Mucosa of rectum (tissue), 2 donors: ENCODE data around the gene TWIST2.

Experiments used
- H3K27ac ChIP-seq, 2 donors: one replicate each; pipeline ENCODE4 v1.7.0; 2013; ENCODE audit warnings: inconsistent platforms in 2 of 2, low read depth in 2 of 2, low read length in 2 of 2
- H3K27me3 ChIP-seq, 2 donors: one replicate each; pipeline ENCODE4 v1.7.0; 2013; ENCODE audit warnings: low read length in 2 of 2; ENCODE audit not compliant: control insufficient read depth in 2 of 2, insufficient read depth in 2 of 2
- H3K36me3 ChIP-seq, 2 donors: one replicate each; pipeline ENCODE4 v1.7.0; 2013; ENCODE audit warnings: low read length in 2 of 2; ENCODE audit not compliant: control insufficient read depth in 2 of 2, insufficient read depth in 2 of 2
- H3K4me1 ChIP-seq, 2 donors: one replicate each; pipeline ENCODE4 v1.7.0; 2013; ENCODE audit warnings: low read length in 2 of 2, mild to moderate bottlenecking in 1 of 2; ENCODE audit not compliant: control insufficient read depth in 2 of 2, insufficient read depth in 2 of 2
- H3K4me3 ChIP-seq, 2 donors: one replicate each; pipeline ENCODE4 v1.7.0; 2013; ENCODE audit warnings: low read length in 2 of 2
- H3K9ac ChIP-seq, 2 donors: one replicate each; pipeline ENCODE4 v1.7.0; 2013; ENCODE audit warnings: low read length in 2 of 2, low read depth in 1 of 2, mild to moderate bottlenecking in 1 of 2
- H3K9me3 ChIP-seq, 2 donors: one replicate each; pipeline ENCODE4 v1.7.0; 2013; ENCODE audit warnings: low read length in 2 of 2; ENCODE audit not compliant: control insufficient read depth in 2 of 2
- donor health status: healthy.
- donor health status: Normal muscosa, but diverticular disease.

Gene TWIST2

GRCh38 chr2:238848976-238849853 is 1.3 kb downstream of the TWIST2 start:
- no peaks in the 10 kb centered on the region for H3K36me3 ChIP-seq
- H3K27me3 ChIP-seq, result peaks cover 14 to 23% of the 10 kb centered on the region in 2 donors
- peak overlapping the region; percentile 57 to 59 for H3K4me3 ChIP-seq
- peak overlapping the region; percentile 22 to 56 for H3K27ac ChIP-seq
- H3K4me1 ChIP-seq, result no peaks in the 10 kb centered on the region
- H3K9ac ChIP-seq, result peak overlapping the region in 1 of 2 donors; percentile 47
- H3K9me3 ChIP-seq, result no peaks in the 10 kb centered on the region

DNA sequence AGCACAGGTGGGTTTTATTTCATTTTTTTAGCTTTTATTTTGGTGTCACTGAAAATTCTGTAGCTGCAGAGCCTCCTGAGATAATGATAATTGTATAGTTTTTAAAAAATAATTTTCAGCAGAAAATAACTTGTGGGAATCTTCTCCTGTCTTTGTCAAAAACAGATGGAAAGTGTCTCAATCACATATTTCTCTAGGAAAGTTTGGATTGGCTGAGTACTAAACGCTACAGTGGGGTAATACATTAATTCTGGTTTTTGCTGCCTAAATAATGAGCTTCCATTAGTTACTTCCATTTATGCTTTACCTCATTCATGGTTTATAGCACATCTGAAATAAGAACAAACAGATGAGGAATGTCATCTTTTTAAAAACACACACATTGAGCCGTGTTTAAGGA is 2.2 kb downstream of the TWIST2 start:
- peaks cover 15 to 23% of the 10 kb centered on the region in 2 donors for H3K27me3 ChIP-seq
- no peak overlapping the region for H3K27ac ChIP-seq
- no peaks in the 10 kb centered on the region for H3K9me3 ChIP-seq
- no peak overlapping the region for H3K9ac ChIP-seq
- peak overlapping the region in 1 of 2 donors; percentile 57 for H3K4me3 ChIP-seq
- H3K4me1 ChIP-seq, result no peaks in the 10 kb centered on the region
- no peaks in the 10 kb centered on the region for H3K36me3 ChIP-seq

DNA sequence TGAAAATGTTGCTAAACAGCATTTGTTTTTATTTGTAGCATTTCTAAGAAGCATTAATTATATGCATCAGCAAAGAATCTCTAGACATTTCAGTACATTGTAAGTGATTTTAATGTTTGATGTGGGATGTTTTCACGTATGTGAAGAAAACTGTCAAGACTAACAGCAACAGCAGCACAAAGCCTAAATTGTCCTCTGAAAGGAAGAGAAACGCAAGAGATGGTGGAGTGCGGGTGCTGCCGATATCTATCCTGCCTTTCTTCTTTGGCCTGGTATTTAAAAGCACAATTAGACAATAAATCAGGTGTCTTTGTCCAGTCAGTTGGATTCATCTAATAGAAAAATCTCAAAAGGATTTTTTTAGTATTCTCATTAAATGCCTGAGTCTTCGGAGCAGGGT is 3.1 kb downstream of the TWIST2 start:
- H3K4me3 ChIP-seq, result no peak overlapping the region
- H3K27me3 ChIP-seq, result peaks cover 13 to 15% of the 10 kb centered on the region in 2 donors
- H3K4me1 ChIP-seq, result no peaks in the 10 kb centered on the region
- H3K9me3 ChIP-seq, result no peaks in the 10 kb centered on the region
- no peak overlapping the region for H3K27ac ChIP-seq
- no peak overlapping the region for H3K9ac ChIP-seq
- no peaks in the 10 kb centered on the region for H3K36me3 ChIP-seq

DNA sequence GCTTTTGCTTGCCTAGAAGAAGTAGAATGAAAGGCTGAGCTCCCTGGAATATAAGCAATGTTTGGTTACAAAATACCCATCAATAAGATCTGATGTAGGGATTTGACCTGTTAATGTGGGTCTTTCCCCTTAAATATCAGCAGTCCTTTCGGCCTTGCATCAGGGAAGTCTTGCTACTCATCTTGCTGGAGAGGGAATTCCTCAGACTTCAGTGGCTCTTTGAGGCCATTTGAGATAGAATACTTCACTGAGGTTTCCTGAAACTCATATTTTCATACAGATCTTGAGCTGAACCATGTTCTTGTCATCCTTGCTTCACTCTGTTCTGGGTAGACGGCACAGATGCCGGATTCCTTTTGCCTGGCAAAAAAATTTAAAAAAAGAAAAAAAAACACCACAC is 3.9 kb downstream of the TWIST2 start:
- H3K27ac ChIP-seq, result no peak overlapping the region
- H3K27me3 ChIP-seq, result peaks cover 13 to 14% of the 10 kb centered on the region in 2 donors

DNA sequence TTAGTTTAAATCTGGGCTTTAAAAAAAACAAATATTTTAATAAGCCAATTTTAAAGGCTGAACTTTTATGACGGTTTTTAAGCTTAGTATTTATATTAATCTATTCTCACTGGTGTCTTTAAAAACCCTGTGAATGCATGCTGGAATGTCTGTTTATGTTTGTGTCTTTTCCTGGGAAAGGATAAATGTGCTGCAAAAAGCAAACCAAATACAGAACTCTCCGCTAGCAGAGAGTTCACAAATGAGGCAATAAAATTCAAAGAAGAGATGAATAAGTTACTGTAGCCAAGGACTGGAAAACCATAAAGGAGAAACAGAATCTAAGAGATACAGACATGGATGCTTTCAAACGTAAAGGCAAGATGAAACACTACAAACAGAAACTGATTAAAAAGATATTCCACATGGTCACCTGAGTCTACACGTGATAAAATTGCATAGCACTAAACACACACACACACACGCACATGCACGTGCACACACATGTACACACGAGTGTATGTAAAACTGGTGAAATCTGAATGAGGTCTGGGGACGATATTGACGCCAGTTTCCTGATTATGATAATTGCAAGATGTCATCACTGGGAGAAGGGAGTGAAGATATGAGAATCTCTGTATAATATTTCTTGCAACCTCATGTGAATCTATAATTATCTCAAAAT is 4.5 kb downstream of the TWIST2 start:
- Histone ChIP-seq H3K4me3 (no peak overlapping the region), H3K9me3 (no peaks in the 10 kb centered on the region), H3K27me3 (peaks cover 11 to 13% of the 10 kb centered on the region in 2 donors), H3K4me1 (no peaks in the 10 kb centered on the region), H3K27ac (no peak overlapping the region), H3K36me3 (no peaks in the 10 kb centered on the region), H3K9ac (no peak overlapping the region)

More for the DNA sequence above, 3.9 kb downstream of the TWIST2 start:
- no peak overlapping the region for H3K9ac ChIP-seq
- no peaks in the 10 kb centered on the region for H3K36me3 ChIP-seq
- H3K4me3 ChIP-seq, result no peak overlapping the region
- H3K9me3 ChIP-seq, result no peaks in the 10 kb centered on the region
- no peaks in the 10 kb centered on the region for H3K4me1 ChIP-seq

DNA sequence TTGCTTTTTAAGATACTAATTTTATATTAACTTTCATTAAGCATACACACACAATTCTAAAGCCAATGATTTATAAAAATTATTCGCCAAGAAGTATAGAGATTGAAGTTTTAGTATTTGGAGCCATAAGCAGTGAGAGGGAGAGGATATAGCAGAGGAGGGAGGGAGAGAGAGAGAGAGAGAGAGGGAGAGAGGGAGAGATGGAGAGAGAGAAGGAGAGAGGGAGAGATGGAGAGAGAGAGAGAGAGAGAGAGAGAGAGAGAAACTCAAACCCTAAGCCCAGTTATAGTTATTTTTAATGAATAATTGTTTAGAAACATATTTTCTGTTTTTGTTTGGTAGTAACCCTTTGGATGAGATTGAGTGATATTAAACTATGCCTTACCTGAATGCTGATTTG is 5.3 kb downstream of the TWIST2 start:
- Histone ChIP-seq H3K9ac (no peak overlapping the region), H3K27ac (no peak overlapping the region), H3K4me1 (no peaks in the 10 kb centered on the region), H3K9me3 (no peaks in the 10 kb centered on the region), H3K4me3 (no peak overlapping the region), H3K36me3 (no peaks in the 10 kb centered on the region), H3K27me3 (peaks cover 7 to 12% of the 10 kb centered on the region in 2 donors)

DNA sequence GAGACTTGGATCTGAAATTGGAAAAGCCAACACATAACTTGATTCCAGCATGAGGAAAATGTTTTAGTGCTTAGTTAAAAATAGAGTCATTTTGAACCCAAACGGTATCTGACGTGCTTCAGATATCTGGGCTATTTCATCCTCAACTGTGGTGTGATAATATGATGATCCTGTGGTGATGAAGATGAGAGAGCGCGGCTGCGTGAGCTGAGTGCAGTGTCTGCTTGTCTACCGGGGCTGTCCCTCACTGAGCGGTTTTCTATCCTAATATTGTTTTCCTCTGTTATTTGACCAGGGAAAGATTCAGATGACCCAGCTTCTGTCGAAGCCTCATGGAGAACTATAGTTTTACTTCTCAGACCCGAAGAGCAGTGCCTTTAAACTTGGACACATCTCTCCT is 5.8 kb downstream of the TWIST2 start:
- H3K27ac ChIP-seq, result no peak overlapping the region
- no peaks in the 10 kb centered on the region for H3K36me3 ChIP-seq
- H3K27me3 ChIP-seq, result peaks cover 4 to 10% of the 10 kb centered on the region in 2 donors
- H3K4me3 ChIP-seq, result no peak overlapping the region
- no peak overlapping the region for H3K9ac ChIP-seq
- H3K4me1 ChIP-seq, result no peaks in the 10 kb centered on the region
- H3K9me3 ChIP-seq, result no peaks in the 10 kb centered on the region

DNA sequence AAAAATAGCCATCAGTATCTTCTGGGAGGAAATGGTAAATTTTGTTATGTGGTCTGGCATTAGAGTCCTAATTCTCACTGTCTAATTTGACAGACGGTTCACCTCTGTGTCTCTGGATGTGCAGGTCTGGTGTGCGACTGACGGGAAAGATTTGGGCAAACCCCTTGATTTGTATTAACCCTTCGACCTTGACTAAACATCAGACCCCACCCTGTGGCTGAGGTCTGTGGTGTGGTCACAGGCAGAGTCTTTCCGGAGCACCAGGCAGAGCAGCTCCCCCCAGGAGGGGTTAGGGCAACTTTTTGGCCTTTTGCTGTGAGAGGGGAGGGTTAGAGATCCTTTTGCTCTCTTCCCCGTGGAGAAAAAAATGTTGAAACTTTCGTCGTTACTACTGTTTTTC is 6.4 kb downstream of the TWIST2 start:
- H3K27ac ChIP-seq, result peak overlapping the region in 1 of 2 donors; percentile 2
- no peaks in the 10 kb centered on the region for H3K4me1 ChIP-seq
- H3K27me3 ChIP-seq, result peaks cover 4 to 10% of the 10 kb centered on the region in 2 donors
- H3K9ac ChIP-seq, result no peak overlapping the region
- no peaks in the 10 kb centered on the region for H3K9me3 ChIP-seq
- H3K4me3 ChIP-seq, result no peak overlapping the region
- no peaks in the 10 kb centered on the region for H3K36me3 ChIP-seq

DNA sequence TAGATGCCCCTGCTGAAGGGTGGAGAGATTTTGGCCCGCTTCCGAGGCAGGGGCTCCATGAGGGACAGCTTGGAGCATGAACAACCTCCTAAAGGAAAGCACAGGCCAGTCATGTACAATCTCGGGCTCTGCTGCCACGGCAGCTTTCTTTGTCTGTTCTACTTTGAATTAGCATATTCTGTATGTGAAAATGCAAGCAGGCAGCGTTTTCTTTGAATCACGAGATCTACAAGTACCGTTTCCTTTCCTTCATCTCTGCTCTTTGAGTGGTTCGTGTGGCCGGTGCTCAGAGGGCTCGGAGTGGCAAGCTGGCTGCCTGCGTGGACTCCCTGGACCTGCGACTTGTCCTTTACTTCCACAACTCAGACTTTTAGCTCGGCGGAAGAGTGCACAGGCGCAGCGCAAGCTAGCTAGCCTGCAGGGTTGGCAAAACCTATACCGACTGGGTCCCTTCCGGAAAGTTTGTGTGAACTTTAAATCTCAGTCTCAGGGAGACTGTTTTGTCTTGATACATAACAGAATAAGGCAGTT is 6.9 kb downstream of the TWIST2 start:
- H3K4me3 ChIP-seq, result no peak overlapping the region
- H3K27me3 ChIP-seq, result peaks cover 4 to 7% of the 10 kb centered on the region in 2 donors
- H3K27ac ChIP-seq, result no peak overlapping the region
- H3K4me1 ChIP-seq, result no peaks in the 10 kb centered on the region
- H3K9me3 ChIP-seq, result no peaks in the 10 kb centered on the region
- no peak overlapping the region for H3K9ac ChIP-seq
- H3K36me3 ChIP-seq, result no peaks in the 10 kb centered on the region

- Histone ChIP-seq H3K9ac (no peak overlapping the region), H3K4me1 (no peaks in the 10 kb centered on the region), H3K36me3 (no peaks in the 10 kb centered on the region), H3K4me3 (no peak overlapping the region), H3K9me3 (no peaks in the 10 kb centered on the region), H3K27ac (no peak overlapping the region), H3K27me3 (peaks cover 4 to 7% of the 10 kb centered on the region in 2 donors)
These were observed 7.4 kb downstream of the TWIST2 start for GRCh38 chr2:238855299-238855698.
